Measurements from ENCODE around the gene PLAGL2.
"Not testable (repeated sequence)": the region's sequence is repeated elsewhere in the genome, so short reads cannot be mapped to it uniquely, and the experiment has no call there.

Gene PLAGL2

DNA sequence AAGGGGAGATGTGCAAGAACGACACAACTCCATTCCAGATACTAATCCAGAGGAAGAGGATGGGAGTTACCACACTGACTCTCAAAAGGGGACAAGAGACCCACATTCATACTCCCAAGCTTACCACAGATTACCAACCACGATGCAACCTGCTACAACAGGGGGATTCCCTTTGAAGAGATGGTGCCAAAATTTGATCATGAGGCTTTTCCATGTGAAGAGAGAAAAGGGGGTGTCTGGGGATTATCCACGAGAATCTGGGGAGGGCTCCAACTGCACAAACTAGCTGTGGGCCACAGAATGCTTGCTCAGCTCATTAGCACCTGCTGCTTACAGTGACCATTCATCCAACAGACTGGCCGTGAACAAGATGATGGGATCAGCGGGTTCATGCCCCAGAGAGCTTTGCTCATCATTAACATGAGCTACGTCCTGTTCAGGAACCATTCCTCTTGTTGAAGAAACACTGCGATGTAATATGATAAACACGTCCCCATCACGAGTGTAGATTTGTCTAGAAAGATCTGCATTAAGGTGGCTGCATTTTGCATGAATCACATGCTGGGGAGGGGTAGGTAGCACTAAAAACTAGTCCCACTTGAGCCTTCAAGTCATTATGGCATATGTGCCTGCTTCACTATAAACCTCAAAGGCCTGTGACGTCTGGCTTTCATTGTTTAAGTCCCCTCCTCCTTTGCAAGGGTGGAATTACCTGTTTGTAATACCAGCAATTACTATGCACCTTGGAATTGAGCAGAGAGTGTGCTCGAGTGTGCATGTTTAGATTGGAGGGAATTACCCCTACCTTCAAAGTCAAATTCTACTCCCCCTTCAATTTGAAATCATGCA, 4.0 kb downstream of the PLAGL2 start:
- no peak for DNase-seq

DNA sequence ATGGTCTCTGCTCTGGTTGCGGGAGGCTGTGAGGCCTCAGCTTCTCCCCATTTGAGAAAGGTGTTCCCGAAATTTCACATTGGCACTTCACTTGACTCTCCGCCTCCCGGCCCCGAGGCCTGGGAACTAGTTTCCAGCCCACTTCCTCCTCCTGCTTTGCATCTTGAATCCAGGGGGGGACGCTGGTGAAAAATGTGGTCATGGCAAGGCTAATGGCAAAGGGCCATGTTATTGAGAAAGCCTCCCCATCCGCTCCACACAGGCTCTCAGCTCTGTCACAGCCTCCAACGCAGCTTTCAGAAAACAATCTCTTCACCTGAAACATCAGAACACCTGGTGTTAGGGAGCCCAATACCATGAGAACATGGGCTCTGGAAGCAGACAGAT, 5.6 kb downstream of the PLAGL2 start:
- DNase-seq = no peak

DNA sequence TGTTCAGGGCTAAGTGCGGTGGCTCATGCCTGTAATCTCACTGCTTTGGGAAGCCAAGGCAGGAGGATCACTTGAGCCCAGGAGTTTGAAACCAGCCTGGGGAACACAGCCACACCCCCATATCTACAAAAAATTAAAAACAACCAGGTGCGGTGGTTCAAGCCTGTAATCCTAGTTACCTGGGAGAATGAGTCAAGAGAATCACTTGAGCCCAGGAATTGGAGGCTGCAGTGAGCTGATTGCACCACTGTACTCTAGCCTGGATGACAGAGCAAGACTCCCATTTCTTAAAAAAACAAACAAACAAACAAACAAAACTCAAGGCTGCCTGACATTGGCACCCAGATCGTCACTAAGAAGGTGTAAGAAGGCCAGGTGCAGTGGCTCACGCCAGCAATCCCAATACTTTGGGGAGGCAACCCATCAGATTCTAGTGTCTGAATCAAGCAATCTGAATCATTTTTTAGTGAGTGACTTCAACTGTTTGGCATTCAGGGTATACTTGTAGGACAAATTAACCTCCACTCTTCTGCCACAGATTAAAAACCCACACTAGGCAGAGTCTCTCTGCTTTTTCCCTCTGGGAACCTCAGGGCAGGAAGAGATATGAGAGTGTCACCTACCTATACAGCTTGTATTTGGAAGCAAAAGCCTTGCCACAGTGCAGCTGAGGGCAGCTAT, 6.1 kb downstream of the PLAGL2 start:
- DNase-seq = no peak

DNA sequence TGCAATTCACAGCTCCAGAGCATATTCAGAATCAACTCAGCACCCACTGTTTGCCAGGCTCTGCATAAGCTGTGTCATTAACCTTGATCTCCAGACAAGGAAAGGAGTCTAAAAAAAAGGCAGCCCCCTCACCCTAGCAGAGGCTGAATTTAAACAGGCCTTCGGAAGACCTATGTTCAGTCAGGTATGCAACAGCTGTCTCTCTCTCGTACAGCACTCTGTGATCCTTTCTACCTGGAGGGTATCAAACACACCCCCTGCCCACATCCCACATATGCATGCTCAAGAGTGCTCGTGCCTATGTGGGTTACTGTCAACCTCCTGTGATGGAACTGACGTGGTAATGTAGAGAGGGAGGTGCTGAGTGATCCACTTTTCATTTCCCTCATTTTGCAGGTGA, 8.5 kb downstream of the PLAGL2 start:
- DNase-seq = no peak

DNA sequence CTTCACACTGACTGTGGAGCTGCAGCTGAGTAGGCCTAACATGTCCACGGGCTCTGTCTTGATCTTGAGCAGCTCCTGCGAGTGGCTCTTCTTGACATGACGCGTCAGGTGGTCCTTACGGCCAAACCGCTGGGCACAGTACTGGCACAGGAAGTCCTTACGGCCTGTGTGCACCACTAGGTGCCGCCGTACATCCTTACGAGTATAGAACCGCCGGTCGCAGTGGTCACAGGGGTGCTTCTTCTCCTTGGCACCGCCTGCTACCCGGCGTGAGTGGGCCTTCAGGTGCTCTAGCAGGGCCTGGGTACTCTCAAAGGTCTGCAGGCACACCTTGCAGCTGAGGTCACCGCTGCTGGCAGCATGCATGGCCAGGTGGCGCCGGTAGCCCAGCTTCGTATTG, 10.4 kb downstream of the PLAGL2 start:
- DNase-seq = not testable (repeated sequence)

DNA sequence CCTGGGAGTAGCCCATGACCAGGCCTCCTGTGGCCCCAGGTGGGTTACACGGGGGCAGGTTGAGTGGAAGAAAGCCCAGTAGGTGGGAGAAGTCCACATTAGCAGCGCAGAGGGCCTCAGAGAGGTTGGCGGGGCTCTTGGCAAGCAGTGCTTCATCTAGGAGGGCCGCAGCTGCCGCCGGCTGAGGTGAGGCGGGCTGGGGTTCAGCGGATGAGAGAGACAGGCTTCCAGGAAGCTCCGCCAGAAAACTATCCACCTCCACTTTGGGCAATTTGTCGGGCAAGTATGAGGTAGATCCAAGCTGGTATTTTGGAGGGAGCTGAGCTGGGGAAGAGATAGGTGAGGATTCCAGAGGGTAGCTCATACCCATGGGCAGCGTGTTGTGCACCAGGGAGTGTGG, 10.9 kb downstream of the PLAGL2 start:
- not testable (repeated sequence) for DNase-seq

DNA sequence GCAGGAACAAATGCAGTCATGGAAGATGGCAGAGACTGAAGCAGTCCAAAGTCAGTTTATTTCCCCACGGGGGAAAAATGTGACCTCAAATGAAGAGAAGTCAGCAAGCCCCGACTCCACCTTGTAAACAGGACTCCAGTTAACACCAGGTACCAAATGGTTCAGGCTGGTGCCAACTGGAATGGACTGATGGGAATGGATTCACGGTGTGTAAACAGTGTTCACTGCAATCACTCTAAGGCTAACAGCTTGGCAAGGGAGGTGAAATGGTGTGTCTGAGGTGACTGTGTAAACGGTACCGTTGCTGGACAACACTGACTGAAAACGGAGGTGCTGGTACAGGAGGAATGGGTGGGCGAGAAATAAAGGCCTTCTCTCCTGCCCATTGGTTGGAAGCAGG, 12.0 kb downstream of the PLAGL2 start:
- no peak for DNase-seq

DNA sequence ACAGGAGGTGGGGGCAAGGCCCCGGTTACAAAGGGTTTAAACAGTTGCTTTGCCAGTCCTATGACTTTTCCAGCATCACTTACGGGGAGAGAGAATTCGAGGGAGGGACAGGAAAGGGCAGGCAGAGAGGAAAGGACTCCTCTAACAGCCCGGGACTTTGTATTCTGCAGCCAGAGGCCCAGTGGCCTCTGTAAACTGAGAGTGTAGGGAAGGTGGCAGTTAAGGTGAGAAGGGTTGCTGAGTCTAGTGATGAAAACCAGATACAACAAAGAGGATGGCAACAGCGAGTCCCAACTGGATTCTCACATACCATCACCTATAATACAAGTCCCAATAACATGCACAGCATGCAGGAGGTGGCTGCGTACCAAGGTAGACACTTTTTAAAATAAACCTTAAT, 13.5 kb downstream of the PLAGL2 start:
- no peak for DNase-seq

DNA sequence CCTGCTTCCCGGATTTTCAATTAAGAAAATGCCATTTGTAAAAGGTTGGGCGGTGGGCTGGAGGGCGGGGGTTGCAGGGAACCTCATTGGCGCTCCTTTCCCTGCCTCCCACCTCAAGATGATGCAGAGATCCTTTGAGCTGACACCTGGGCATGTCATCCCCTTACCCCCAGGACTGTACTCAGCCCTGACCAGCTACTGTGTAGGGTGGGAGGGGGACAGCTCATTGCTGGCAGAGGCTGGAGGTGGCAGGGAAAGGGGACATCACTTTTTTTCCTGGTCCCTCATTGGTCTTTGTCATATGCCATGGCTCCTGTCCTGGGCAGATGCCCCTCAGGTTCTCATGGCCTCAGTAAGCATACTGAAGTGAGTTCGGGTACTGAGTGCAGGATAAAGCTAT, 14.2 kb downstream of the PLAGL2 start:
- DNase-seq = not testable (repeated sequence)

DNA sequence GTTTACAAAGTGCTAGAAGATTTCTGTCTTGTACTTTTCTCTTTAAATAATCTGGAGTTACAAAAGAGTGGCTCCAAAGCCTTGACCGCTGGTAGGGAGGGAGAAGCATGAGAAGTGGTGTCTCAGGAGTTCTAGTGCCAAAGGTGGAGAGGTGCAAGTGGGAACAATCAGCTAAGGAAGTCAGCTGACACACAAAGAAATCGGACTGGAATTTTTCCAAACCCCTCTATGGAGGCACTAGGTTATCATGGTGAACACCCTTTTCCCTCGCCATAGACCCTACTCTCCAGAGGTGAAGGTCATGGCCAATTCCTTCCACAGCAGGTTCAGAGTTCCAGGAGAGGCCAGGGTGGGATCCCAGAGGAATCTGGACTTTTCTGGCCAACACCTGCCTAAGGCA, 14.8 kb downstream of the PLAGL2 start:
- DNase-seq = no peak

DNA sequence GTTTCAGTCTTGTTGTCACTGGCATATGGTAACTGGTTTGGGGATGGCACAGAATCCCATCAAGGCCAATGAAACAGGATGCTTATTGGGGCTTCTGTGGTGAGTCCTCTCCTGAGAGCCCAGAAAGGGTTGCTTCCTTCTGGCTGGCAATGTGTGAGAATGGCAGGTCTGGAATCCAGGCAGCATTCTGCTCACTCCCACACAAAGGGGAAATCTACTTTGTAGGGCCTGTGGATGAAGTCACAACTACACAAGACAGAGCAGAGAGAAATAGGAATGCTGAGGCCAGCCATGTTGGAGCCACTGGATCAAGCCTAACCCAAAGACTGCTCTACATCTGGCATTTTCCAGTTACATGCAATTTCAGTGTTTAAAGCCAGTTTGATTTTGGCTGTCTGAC, 15.7 kb downstream of the PLAGL2 start:
- DNase-seq = no peak

DNA sequence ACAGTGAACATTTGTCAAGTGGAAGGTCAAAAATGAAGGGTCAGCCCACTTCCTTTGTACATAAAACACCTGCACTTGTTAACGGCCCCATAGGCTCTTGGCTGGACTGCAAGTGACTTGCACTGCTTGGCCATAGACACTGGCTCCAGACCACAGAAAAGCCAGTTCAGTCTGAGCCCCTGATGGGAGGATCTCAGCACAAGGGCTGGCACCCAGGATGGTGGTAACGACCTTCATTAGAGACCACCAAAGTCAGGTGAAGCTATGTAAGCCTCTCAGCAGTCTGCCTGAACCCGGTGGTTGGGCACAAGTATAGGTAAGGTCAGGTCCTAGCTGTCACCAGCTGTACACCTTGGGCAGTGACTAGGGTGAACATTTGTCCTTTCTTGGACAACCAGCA, 16.1 kb downstream of the PLAGL2 start:
- DNase-seq = no peak

DNA sequence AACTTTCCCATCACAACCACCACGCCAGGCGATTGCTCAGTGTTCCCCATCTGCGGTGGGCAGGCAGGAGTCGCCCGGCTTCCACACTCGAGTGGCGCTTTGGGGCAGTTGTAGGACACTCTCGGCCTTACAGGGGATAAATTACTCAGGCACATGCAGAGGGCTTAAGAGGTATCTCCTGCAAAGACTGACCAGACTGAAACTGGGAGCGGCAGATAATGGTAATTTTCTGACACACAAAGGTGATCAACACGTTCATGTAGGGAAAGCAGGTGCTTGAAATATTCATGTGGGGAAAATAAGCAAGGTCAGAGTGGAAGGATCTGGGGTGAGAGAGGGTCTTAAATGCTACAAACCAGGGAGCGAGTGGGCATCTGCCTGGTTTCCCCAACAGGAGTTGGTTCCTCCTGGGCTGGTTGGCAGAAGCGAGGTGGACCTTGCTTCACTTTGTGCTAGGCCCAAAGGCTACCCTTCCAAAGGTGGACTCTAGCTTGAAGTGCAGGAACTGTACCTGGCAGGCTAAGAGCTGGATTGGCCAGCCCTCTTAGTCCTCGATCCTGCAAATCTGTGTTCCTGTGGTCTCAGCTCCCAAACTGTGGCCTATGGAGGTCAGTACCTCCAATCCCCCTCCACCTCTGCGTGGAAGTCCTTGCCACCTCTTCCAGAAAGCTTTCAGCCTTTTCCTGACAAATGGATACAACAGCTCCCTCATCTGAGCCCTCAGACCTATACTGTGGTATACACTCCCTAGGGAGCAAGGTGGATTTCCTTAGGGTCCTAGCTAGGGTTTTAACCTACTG, 16.7 kb downstream of the PLAGL2 start:
- no peak for DNase-seq

DNA sequence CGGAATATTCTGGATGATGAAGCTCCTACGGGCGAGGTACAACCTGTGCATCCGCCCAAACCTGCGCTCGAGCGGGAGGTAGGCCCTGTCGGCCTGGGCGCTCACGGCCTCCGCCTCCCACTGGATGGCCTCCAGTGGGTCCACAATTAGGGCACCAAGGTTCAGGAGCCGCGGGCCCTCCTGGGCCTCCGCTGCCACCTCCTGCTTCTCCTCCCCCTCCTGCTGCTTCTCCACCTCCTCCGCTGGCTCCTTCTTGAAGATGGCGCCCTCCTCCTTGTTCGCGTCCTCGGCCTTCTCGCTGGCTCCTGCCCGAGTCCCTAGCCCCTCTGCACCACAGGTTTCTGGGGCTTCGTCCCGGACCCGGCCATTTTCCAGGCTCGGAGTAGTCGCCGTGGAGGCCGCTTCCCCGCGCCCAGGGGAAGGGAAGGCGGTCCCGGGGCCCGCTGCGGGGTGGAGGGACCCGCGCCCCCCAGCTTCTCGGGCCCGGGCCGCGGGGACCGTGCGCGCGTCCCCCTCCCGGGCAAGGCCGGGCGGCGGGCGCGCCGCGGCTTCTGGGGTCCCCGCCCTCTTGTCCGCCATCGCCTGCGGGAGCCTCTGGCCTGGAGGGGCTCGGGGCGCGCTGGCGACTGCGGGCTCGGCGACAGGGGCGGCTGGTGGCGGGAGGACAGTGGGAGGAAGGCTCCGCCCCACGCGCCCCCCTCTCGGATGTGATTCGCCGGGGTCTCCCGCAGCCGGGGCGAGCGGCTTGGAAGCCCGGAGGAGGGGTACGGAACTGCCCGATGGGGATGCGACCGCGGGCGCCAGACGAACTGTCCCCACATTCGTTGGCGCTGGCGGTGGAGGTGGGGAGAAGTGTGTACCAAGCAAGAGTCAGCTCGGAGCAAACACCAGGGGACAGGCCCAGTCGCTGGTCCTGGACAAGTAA, 17.6 kb downstream of the PLAGL2 start:
- no peak for DNase-seq

DNA sequence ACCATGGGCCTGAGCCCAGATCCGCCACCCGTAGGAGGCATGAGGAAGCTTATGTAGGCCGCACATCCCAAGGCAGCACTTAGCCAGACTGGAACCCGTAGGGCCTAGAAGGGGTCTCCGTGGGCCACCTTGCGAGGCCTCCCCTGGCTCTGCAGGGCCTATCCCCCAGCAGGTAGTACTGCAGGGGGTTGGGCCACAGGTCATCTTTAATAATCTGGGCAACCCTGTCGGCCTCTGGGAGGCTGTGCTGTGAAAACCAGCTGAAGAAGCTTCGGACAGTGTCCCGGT, 18.5 kb downstream of the PLAGL2 start:
- DNase-seq = no peak

DNA sequence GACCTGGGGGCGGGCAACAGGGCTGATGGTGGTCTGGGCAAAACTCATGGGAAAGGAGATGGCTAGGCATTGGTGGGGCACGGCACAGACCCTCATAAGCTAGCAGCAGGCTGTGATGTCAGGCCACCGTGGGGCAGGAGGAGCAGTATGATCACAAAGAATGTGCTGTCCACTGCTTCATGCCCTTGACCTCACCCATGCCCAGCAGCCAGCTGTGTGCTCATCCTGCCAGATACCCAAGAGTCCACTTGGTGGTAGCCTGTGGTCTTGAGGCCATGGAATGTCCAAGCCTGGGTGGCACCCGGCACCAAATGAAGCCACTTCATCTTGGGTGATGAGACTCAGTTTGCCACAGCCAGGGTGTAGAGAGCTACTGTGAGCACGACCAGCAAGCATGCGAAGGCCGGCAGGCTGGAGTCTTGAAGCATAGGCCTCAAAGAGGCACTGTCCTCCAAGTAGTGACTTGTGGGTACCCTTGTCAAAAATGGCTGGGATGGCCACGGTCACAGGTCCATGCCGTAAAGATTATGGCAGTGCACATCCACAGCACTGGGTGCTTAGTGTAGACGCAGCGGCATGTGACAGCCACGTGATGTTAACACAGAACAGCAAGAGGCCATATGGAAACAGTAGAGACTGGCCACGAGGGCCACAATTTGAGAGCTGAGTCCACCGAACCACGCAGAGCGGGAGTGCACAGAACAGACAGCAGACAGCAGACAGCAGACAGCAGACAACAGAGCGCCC, 19.0 kb downstream of the PLAGL2 start:
- DNase-seq = no peak

DNA sequence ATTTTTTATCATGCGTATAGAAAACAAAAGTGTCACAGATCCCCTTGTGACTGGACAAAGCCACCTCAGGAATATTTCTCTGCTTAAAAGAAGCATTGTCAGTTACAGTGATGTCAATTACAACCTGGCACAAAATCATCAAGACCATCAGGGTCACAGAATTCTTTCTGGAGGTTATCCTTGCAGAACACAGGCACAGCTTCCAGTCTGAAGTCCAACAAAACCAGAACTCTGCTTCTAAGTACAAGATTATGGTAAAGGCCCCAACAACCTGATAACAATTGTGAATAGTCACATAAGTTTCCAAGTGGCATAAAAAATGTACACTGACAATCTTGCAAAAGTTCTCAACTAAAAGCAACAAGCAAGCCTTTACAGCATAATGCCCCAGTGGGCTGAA, 21.0 kb downstream of the PLAGL2 start:
- DNase-seq = no peak

DNA sequence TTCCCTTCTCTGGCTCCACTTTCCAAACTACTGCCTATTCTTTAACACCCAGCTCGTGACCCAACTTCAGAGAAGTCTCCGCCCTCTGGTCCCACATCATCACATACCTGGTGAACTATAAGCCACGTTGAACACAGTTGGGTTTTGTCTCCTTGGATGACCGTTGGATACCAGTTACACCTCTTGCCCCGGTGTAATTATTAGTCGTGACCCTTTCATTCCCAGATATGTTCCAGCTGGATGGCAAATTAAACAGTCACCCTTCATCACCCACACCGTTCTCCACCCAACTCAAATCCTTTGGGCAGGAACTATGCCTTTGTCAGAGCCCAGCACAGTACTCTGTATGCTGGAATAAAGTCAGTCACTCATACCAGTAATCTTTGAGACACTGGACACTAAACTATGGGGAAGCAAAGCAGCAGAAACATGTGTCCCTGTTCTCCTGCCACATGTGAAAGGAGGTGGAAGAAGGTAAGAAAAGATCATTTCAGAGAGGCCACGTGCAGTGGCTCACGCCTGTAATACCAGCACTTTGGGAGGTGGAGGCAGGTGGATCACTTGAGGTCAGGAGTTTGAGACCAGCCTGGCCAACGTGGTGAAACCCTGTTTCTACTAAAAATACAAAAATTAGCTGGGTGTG, 22.5 kb downstream of the PLAGL2 start:
- no peak for DNase-seq

DNA sequence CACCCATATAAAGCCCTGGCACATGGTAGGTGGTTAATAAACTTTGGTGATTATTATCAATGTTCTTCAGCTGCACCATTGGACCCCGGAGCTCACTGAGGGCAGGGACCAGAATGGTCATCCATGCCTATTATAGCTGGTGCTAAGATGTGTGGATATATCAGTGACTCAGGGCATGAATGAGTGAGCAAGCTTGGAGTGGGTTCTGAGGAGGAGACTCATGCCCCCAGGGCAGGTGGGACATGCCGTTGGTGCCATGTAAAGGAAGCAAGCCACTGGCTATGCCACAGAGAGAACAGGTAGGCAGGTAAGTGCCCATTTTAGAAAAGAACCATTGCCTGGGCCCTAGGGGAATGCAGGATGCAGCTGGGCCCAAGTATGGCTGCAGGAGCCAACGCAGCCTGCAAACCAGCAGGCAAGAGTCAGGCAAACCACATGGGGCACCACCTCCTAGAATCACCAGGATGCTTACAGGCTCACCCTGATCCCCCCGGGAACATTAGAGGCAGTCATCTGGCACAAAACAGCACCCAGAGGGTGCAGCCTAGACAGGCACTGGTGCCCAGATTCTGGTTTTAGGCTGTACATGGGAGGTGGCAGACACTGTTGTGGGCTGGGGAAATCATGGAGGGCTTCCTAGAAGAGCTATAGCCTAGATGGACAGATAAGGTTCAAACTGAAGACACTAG, 23.5 kb downstream of the PLAGL2 start:
- no peak for DNase-seq

DNA sequence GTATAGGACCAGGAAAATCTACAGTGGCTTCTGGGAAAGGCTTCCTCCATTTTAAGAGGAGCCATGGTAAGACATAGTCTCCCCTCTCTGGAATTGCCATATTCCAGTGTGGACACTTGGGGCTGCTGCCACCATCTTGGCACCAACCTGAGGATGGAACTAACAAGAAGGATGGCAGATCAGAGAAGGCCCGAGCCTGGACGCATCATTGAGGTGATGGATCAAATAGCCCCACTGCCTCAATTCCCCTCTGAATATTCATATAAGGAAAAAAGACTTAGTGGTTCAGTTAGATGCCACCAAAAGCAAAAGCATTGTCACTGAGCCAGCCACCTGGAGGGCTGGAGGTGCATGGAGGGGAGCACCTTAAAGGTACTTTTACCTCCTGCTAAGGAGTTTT, 25.9 kb downstream of the PLAGL2 start:
- no peak for DNase-seq

DNA sequence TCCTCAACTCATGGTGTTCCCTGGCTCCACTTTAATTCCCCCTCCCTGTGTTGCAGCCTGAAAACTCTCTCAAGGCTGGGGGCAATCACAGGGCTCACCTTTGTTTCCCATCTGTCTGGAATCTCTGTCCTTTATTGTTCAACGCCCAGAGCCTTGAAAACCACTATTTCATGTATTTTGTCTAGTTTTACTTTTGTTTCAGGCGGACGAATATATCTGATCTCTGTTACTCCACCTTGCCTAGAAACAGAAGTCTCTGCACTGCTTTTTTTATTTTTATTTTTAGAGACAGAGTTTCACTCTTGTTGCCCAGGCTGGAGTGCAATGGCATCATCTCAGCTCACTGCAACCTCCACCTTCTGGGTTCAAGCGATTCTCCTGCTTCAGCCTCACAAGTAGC, 27.6 kb downstream of the PLAGL2 start:
- no peak for DNase-seq

All from DMS 273 treated with DMSO at 0.1 percent for 48 hours (cell line).